UCSD-AML1 (cell line): ENCODE data around the gene ARHGAP42.
"Not testable (repeated sequence)": the region's sequence is repeated elsewhere in the genome, so short reads cannot be mapped to it uniquely, and the experiment has no call there.

Experiments used
- DNase-seq: peaks from one replicate; lab custom pipeline; 2025; ENCODE audit not compliant: unreplicated experiment; lab: John Stamatoyannopoulos, UW

Gene ARHGAP42

DNA sequence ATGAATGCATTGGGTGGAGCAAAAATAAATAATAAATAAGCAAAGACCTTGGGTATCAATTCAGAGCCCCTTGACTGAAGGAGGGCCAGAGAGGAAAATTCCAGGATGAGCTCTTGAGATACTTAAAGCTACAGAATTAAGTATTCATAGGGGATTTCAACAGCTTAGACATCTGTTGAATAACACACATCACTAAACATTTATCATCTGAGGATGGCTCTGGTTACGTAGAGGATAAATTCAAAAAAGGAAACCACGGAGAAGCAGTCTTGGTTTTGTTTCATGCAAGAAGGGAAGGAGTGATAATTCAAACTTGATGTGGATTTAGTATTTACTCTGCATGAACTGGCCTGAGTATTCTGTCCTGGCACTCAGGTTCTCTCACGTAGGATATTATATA, 29.8 kb downstream of the ARHGAP42 start:
- DNase-seq, result no peak

DNA sequence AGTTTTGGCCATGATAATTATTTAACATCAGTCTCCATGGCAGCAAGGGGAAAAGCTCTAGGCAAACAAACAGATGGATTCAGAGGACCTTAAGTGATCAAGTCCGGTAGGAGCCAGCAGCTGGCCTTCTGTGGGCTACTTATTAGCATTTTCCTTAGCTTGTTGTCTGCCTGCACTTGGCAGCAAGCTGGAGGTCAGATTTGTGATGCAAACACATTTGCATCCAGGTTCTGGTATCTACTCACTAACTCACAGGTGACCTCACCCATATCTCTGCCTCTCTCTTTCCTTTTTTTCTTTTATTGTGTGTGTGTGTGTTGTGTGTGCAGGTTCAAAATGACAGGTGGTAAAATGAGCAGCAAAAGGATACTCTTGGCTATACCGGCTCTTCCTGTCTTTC, 32.3 kb downstream of the ARHGAP42 start:
- DNase-seq, result no peak

DNA sequence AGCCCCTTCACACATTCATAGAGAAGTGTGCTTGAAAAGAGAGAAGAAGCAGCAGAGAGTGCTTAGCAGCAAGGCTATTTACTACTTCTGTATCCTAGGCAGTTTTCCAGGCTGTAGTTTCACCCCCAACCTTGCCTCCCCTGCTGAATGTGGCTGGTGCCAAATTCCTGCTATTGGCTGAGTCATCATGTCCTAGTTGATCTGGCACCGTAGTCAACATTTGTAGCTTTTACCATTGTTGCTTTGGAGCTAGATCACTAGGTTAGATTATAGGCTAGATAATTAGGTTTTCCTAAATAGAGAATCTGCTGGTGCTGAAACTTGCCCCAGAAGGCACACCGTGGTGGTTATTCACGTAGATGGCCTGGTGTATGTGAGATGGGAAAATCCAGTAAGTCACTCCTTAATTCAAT, 32.7 kb downstream of the ARHGAP42 start:
- no peak for DNase-seq

DNA sequence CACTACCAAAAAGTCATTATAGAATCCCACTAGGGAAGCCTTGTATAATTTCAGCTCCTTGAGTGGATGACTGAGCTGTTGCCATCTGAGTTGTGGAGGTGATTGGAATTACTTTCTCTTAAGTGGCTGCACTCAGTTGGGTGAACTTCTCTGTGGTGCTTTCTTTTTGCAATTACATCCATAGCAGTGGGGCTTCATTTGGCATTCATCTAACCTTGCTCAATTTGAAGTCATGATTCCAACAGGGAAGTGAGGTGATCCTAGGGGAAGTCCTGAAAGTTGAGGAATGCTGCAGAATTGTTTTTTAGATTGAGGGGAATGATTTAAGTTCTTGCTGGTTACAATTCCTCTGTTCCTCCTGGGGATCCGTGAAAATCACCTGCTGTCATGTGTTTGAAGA, 39.6 kb downstream of the ARHGAP42 start:
- no peak for DNase-seq

GRCh38 chr11:100727410-100727809, 40.3 kb downstream of the ARHGAP42 start:
- DNase-seq, result no peak

- DNase-seq, result no peak
Measured at GRCh38 chr11:100730266-100730665, 43.2 kb downstream of the ARHGAP42 start.

DNA sequence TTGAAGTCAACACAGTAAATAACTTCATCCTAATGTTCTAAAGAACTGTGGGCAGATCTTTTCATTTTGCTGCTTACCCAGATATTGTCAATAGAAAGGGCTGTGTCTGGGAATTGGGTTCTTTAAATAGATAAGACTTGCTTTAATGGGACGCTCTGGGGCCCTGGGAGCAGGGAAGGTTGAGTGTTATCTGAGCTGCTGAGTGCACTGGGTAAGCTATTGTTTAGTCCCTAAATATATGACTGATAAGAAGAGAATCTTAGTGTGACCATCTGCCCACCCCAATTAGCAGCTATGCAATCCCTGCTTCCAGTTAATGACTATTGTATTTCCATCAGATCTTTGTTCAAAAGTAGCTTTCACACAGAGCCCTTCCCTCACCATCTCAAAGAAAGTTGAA, 44.4 kb downstream of the ARHGAP42 start:
- DNase-seq, result no peak

GRCh38 chr11:100732949-100733348, 45.9 kb downstream of the ARHGAP42 start:
- DNase-seq, result no peak

- DNase-seq, result no peak
Measured at GRCh38 chr11:100734743-100735527, 47.8 kb downstream of the ARHGAP42 start.

DNA sequence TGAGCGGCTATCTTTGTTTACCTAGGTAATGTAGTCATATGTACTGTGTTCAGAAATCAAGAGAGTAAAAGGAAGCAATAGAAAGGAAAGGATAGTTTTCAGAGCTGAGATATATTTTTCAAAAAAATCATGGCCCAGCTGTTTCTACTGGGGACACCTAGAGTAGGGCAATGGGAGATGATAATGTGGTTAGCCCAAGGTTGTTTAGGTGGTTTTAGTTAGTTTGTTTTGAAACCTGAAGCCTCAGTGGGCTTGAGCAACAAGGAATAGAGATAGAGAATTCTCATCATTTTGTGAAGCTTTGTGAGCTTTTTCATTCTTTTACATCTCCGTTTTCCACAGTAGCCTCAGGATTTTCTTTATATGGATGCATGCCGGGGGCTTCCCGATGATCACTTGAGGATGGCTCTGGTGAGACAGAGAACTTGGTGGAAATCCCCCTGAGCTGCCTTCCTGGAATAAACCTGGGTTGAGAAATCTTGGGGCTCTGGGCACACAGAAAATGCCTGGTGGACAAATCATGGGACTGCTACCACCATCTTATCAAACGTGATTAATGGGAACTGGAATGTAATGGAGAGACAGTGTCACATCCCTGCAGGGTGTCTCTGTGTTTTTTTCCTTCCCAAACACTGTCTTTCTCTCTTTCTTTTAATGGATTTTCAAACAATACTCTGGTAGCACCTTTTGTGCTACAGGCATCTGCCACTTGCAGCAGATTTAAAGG, 49.0 kb downstream of the ARHGAP42 start:
- no peak for DNase-seq

- DNase-seq, result no peak
Measured at GRCh38 chr11:100738701-100739270, 51.7 kb downstream of the ARHGAP42 start.

- DNase-seq, result no peak
Measured at GRCh38 chr11:100739666-100740065, 52.6 kb downstream of the ARHGAP42 start.

- DNase-seq, result no peak
Measured at GRCh38 chr11:100740440-100740839, 53.4 kb downstream of the ARHGAP42 start.

- no peak for DNase-seq
Measured at GRCh38 chr11:100741866-100742625, 55.0 kb downstream of the ARHGAP42 start.

GRCh38 chr11:100746448-100746847, 59.4 kb downstream of the ARHGAP42 start:
- no peak for DNase-seq

- DNase-seq, result no peak
Measured at GRCh38 chr11:100748153-100748552, 61.1 kb downstream of the ARHGAP42 start.

DNA sequence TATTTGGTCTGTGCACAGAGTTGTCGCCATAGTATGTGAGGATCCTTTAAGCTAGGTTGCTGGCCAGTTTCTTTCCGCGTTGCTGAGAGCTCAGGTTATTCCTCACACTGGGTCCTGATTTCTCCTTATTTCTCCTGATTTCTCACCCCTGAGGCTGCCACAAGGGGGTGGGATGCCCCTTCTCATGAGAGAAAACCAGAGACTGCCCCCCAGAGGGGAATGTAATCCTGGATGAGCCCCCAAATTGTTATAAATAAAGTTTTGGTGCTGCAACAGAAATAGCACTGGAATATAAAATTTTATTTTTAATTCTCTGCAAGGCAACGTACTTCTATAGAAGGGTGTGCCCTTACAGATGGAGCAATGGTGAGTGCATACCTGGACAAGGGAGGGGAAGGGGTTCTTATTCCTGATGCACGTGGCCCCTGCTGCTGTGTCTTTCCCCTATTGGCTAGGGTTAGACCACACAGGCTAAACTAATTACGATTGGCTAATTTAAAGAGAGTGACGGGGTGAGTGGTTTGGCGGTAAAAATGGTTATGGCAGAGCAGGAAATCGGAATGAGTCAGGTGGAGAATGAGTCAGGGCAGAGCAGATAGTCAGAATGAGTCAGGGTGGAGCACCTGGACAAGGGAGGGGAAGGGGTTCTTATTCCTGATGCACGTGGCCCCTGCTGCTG, 62.9 kb downstream of the ARHGAP42 start:
- DNase-seq, result not testable (repeated sequence)

DNA sequence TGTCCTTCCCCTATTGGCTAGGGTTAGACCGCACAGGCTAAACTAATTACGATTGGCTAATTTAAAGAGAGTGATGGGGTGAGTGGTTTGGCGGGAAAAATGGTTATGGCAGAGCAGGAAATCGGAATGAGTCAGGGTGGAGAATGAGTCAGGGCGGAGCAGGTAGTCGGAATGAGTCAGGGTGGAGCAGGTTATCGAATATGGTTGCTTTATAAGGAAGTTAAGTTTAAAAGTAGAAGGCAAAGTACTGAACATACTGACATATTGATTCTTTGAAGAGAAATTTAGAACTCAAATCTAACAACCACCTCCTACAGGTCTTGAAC, 63.4 kb downstream of the ARHGAP42 start:
- DNase-seq, result not testable (repeated sequence)

GRCh38 chr11:100752371-100753171, 65.5 kb downstream of the ARHGAP42 start:
- DNase-seq, result no peak

DNA sequence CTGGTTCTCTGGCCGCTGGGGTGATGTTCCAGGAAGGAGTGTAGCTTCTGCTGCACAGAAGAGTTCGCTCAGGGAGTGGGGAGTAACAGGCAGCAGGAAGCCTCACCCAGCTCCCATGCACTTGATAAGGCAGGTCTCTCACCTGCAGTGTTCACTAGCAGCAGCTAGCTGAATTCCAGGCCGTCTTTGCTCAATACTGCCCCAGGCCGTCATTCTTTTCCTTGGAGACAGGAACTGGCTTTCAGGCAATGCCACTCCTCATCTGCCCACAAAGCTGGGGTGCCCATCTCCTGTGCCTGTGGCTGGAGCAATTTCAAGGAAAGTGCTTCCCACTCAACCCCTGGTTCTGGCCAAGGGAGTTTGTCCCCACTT, 66.1 kb downstream of the ARHGAP42 start:
- DNase-seq, result no peak
